ENCODE measurements around the gene TPM4. TPM values are rescaled to one million over a fixed set of nuclear protein-coding genes. Genes with fewer than 3 reads are reported as not detected.

The TPM4 gene
- total RNA-seq, 4 donors from 2014 or later, result 21.8 to 62.8 (median 44.1) TPM

GRCh38 chr19:16039081-16039480 is 37.2 kb upstream of the TPM4 start:
- no peak overlapping the region for H3K4me3 ChIP-seq
- in situ Hi-C loops (cut with MboI; ENCODE audit: low sequenced_read_pairs in 4 of 4) (loop anchor here in 1 of 4 donors (25.0 kb wide), 1 partner anchor 148 kb away; the partner anchor contains the start of genes AP1M1 and FAM32A), intact Hi-C loops (cut with DNase I; ENCODE audit: low total_unique reads) (no loop called here)
- no peaks in the 10 kb centered on the region for H3K9me3 ChIP-seq
- H3K27ac ChIP-seq, result no peak overlapping the region
- DNase-seq (no peak), ATAC-seq (no peak)
- TF ChIP-seq POLR2A (IDR thresholded peaks at IDR 0.05), result no peak
- TF ChIP-seq, protein P1, sequence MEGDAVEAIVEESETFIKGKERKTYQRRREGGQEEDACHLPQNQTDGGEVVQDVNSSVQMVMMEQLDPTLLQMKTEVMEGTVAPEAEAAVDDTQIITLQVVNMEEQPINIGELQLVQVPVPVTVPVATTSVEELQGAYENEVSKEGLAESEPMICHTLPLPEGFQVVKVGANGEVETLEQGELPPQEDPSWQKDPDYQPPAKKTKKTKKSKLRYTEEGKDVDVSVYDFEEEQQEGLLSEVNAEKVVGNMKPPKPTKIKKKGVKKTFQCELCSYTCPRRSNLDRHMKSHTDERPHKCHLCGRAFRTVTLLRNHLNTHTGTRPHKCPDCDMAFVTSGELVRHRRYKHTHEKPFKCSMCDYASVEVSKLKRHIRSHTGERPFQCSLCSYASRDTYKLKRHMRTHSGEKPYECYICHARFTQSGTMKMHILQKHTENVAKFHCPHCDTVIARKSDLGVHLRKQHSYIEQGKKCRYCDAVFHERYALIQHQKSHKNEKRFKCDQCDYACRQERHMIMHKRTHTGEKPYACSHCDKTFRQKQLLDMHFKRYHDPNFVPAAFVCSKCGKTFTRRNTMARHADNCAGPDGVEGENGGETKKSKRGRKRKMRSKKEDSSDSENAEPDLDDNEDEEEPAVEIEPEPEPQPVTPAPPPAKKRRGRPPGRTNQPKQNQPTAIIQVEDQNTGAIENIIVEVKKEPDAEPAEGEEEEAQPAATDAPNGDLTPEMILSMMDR (IDR thresholded peaks at IDR 0.05 in 4 of 5, conservative IDR thresholded peaks at IDR 0.05 in 1 of 5), result no peak
- H3K4me1 ChIP-seq, result peaks cover 0 to 7% of the 10 kb centered on the region in 2 donors
- no peaks in the 10 kb centered on the region for H3K27me3 ChIP-seq
- H3K36me3 ChIP-seq, result no peaks in the 10 kb centered on the region

GRCh38 chr19:16039545-16039944 is 36.8 kb upstream of the TPM4 start:
- in situ Hi-C loops (cut with MboI; ENCODE audit: low sequenced_read_pairs in 4 of 4) (loop anchor here in 1 of 4 donors (25.0 kb wide), 1 partner anchor 148 kb away; the partner anchor contains the start of genes AP1M1 and FAM32A), intact Hi-C loops (cut with DNase I; ENCODE audit: low total_unique reads) (no loop called here)
- TF ChIP-seq POLR2A (IDR thresholded peaks at IDR 0.05), result no peak
- TF ChIP-seq, protein P1 (IDR thresholded peaks at IDR 0.05 in 4 of 5, conservative IDR thresholded peaks at IDR 0.05 in 1 of 5), result no peak

DNA sequence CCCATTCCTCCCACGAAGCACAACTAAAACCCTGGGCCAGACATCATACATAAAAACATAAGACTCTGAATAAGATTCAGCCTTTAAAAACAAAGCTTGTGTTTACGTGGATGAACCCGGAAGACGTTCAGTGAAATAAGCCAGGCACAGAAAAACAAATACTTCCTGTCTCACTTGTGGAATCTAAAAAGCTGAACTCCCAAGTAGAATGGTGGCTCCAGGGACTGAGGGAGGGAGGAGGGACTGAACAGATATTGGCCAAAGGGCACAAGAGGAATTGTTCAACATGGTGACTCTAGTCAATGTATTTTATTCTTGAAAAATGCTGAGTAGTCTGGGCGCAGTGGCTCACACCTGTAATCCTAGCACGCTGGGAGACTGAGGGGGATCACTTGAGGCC is 35.7 kb upstream of the TPM4 start:
- DNase-seq (no peak), ATAC-seq (no peak)
- H3K27ac ChIP-seq, result no peak overlapping the region
- intact Hi-C loops (cut with DNase I; ENCODE audit: low total_unique reads), result loop anchor here (1.0 kb wide), 2 partner anchors 71 to 142 kb away; partner anchors contain the start of gene RAB8A
- TF ChIP-seq POLR2A (IDR thresholded peaks at IDR 0.05), result no peak
- TF ChIP-seq, protein P1 (IDR thresholded peaks at IDR 0.05 in 4 of 5, conservative IDR thresholded peaks at IDR 0.05 in 1 of 5), result no peak
- no peaks in the 10 kb centered on the region for H3K27me3 ChIP-seq
- H3K4me3 ChIP-seq, result no peak overlapping the region
- peaks cover 0 to 7% of the 10 kb centered on the region in 2 donors for H3K4me1 ChIP-seq
- in situ Hi-C loops (cut with MboI; ENCODE audit: low sequenced_read_pairs in 4 of 4), result loop anchor here (5.0 to 25.0 kb wide), 4 partner anchors 64 to 147 kb away; partner anchors contain the start of genes FAM32A (in 2 of the 4) and AP1M1 (in 1 of the 4)
- no peaks in the 10 kb centered on the region for H3K36me3 ChIP-seq
- H3K9me3 ChIP-seq, result no peaks in the 10 kb centered on the region

More at GRCh38 chr19:16039545-16039944, 36.8 kb upstream of the TPM4 start:
- Histone ChIP-seq H3K36me3 (no peaks in the 10 kb centered on the region), H3K9me3 (no peaks in the 10 kb centered on the region), H3K4me3 (no peak overlapping the region), H3K27me3 (no peaks in the 10 kb centered on the region), H3K4me1 (peaks cover 0 to 7% of the 10 kb centered on the region in 2 donors), H3K27ac (no peak overlapping the region)
- ATAC-seq (no peak), DNase-seq (no peak)

GRCh38 chr19:16041299-16041990 is 34.9 kb upstream of the TPM4 start:
- Histone ChIP-seq H3K9me3 (no peaks in the 10 kb centered on the region), H3K36me3 (no peaks in the 10 kb centered on the region), H3K4me1 (peaks cover 0 to 7% of the 10 kb centered on the region in 2 donors), H3K4me3 (peak overlapping the region in 3 of 4 donors; percentile 21 to 35 (median 32)), H3K27me3 (no peaks in the 10 kb centered on the region), H3K27ac (no peak overlapping the region)
- DNase-seq (peak; percentile 26 to 33), ATAC-seq (peak; percentile 70 to 85)
- intact Hi-C loops (cut with DNase I; ENCODE audit: low total_unique reads), result loop anchor here (1.0 kb wide), 2 partner anchors 70 to 141 kb away; partner anchors contain the start of gene RAB8A
- in situ Hi-C loops (cut with MboI; ENCODE audit: low sequenced_read_pairs in 4 of 4), result loop anchor here (5.0 to 25.0 kb wide), 4 partner anchors 63 to 146 kb away; partner anchors contain the start of genes FAM32A (in 2 of the 4) and AP1M1 (in 1 of the 4)
- no peak for TF ChIP-seq POLR2A (IDR thresholded peaks at IDR 0.05)
- TF ChIP-seq, protein P1 (IDR thresholded peaks at IDR 0.05 in 4 of 5, conservative IDR thresholded peaks at IDR 0.05 in 1 of 5), result peak; percentile 43 to 91 (median 86)
